Activated T-cell treated with anti-CD3 and anti-CD28 coated beads, Interleukin-2, amount 50 U/mL, for 72 hours (primary cell): ENCODE measurements around the gene KCNH3. TPM values are rescaled to one million over a fixed set of nuclear protein-coding genes. Genes with fewer than 3 reads are reported as not detected.

Experiments used
- ATAC-seq, 2 donors: fragments of 150-1000 bp; cut with Tn5 transposase; replicated peaks in 1 of 2; 2 replicates each; pipeline ENCODE4 v1.10.0; 2021; ENCODE audit warnings: moderate library complexity in 2 of 2, mild to moderate bottlenecking in 1 of 2
- DNase-seq, 2 donors: peaks; one replicate each; pipeline ENCODE4 v3.0.0; 2021 to 2022; ENCODE audit warnings: mixed read lengths in 1 of 2
- H3K27ac Mint-ChIP-seq: one replicate; pipeline ENCODE4 v1.8.0; 2022; ENCODE audit warnings: mild to moderate bottlenecking, moderate library complexity, mixed read lengths
- H3K27me3 Mint-ChIP-seq: one replicate; pipeline ENCODE4 v1.8.0; 2022; ENCODE audit warnings: low read depth, mixed read lengths
- H3K36me3 Mint-ChIP-seq, 2 donors: one replicate each; pipeline ENCODE4 v1.8.0; 2022; ENCODE audit warnings: mixed read lengths in 2 of 2, mild to moderate bottlenecking in 1 of 2; ENCODE audit not compliant: insufficient read depth in 2 of 2
- H3K4me1 Mint-ChIP-seq: one replicate; pipeline ENCODE4 v1.8.0; 2022; ENCODE audit warnings: low read depth, mixed read lengths
- H3K4me3 Mint-ChIP-seq, 2 donors: one replicate each; pipeline ENCODE4 v1.8.0; 2022; ENCODE audit warnings: mild to moderate bottlenecking in 2 of 2, mixed read lengths in 2 of 2, moderate library complexity in 2 of 2
- H3K9me3 Mint-ChIP-seq, 2 donors: one replicate each; pipeline ENCODE4 v1.8.0; 2022; ENCODE audit warnings: mixed read lengths in 2 of 2
- total RNA-seq, 2 donors: library from RNA; stranded (reverse); gene quantifications; one replicate each; pipeline ENCODE4 v1.2.3, GENCODE V29; 2022

Gene KCNH3
- total RNA-seq, 2 donors from 2014 or later: 1.5 to 1.7 TPM

DNA sequence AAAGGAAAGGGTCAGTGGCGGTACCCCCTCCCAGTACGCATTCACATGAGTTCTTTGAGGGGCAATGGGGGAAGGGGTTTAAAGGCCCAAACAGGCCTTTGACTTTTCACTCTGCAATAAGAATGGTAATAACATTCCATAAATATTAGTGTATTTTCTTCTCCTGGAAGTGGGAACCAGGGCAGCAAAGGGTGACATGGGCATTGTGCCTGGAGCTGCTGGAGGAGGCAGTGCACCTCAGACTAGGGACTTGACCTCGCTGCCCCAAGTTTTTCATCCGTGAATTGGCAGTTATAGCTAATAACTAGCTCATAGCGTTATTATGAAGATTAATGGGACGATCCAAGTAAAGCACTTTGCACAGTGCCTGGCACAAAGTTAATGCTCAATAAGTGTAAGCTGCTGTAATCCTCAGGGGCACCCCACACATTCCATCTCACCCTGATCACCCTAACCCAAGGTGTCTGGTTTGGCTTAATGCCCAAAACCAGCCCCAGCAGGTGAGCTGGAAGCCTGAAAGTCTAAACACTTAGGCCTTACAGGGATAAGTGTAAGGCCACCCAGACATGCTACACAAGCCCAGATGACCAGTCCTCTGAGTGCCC is 2.8 kb upstream of the KCNH3 start:
- H3K36me3 Mint-ChIP-seq: no peaks in the 10 kb centered on the region
- no peak overlapping the region for H3K4me3 Mint-ChIP-seq
- no peak overlapping the region for H3K27ac Mint-ChIP-seq
- peaks cover 35% of the 10 kb centered on the region for H3K27me3 Mint-ChIP-seq
- peaks cover 15% of the 10 kb centered on the region for H3K4me1 Mint-ChIP-seq
- no peaks in the 10 kb centered on the region for H3K9me3 Mint-ChIP-seq
- DNase-seq: no peak
- no peak for ATAC-seq

GRCh38 chr12:49536526-49537071 is 2.2 kb upstream of the KCNH3 start:
- H3K36me3 Mint-ChIP-seq: no peaks in the 10 kb centered on the region
- peak overlapping the region in 1 of 2 donors; percentile 79 for H3K4me3 Mint-ChIP-seq
- H3K27ac Mint-ChIP-seq: no peak overlapping the region
- no peaks in the 10 kb centered on the region for H3K9me3 Mint-ChIP-seq
- H3K4me1 Mint-ChIP-seq: peaks cover 15% of the 10 kb centered on the region
- H3K27me3 Mint-ChIP-seq: peaks cover 39% of the 10 kb centered on the region
- no peak for DNase-seq
- no peak for ATAC-seq

DNA sequence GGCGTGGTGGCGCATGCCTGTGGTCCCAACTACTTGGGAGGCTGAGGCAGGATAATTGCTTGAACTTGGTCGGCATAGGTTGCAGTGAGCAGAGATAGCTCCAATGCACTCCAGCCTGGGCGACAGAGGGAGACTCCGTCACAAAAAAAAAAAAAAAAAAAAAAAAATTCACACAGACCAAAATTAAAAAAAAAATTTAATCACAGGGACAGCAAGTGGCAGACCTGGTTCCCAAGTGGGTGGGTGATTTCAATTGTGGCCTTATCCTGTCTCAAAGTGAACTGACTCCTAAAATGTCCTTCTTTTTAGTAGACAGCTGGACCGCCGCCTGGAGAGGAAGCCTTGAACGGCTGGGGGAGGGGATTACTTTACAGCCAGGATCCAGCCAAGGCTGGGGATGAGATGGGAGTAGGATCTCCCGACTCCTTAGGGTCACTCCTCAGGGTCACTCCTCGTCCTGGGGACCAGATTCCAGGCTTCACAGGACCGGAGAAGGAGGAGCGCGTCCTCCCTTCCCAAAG is 1.5 kb upstream of the KCNH3 start:
- H3K4me1 Mint-ChIP-seq: peaks cover 15% of the 10 kb centered on the region
- H3K27me3 Mint-ChIP-seq: peaks cover 39% of the 10 kb centered on the region
- no peak for ATAC-seq

GRCh38 chr12:49537752-49538509 is 899 bp upstream of the KCNH3 start:
- Mint-ChIP-seq H3K4me1 (peaks cover 15% of the 10 kb centered on the region), H3K9me3 (no peaks in the 10 kb centered on the region), H3K36me3 (no peaks in the 10 kb centered on the region), H3K4me3 (peak overlapping the region; percentile 79 to 89), H3K27me3 (peaks cover 39% of the 10 kb centered on the region), H3K27ac (no peak overlapping the region)
- ATAC-seq: peak; percentile 36 to 41
- DNase-seq: peak; percentile 32 to 49

More for the DNA sequence above, 1.5 kb upstream of the KCNH3 start:
- Mint-ChIP-seq H3K9me3 (no peaks in the 10 kb centered on the region), H3K36me3 (no peaks in the 10 kb centered on the region), H3K27ac (no peak overlapping the region), H3K4me3 (peak overlapping the region; percentile 79 to 89)
- DNase-seq: no peak

GRCh38 chr12:49539406-49540228 is 787 bp downstream of the KCNH3 start:
- no peak overlapping the region for H3K27ac Mint-ChIP-seq
- DNase-seq (no peak), ATAC-seq (no peak)
- peaks cover 15% of the 10 kb centered on the region for H3K4me1 Mint-ChIP-seq
- no peaks in the 10 kb centered on the region for H3K9me3 Mint-ChIP-seq
- H3K27me3 Mint-ChIP-seq: peaks cover 39% of the 10 kb centered on the region
- no peaks in the 10 kb centered on the region for H3K36me3 Mint-ChIP-seq
- H3K4me3 Mint-ChIP-seq: peak overlapping the region; percentile 8 to 70

DNA sequence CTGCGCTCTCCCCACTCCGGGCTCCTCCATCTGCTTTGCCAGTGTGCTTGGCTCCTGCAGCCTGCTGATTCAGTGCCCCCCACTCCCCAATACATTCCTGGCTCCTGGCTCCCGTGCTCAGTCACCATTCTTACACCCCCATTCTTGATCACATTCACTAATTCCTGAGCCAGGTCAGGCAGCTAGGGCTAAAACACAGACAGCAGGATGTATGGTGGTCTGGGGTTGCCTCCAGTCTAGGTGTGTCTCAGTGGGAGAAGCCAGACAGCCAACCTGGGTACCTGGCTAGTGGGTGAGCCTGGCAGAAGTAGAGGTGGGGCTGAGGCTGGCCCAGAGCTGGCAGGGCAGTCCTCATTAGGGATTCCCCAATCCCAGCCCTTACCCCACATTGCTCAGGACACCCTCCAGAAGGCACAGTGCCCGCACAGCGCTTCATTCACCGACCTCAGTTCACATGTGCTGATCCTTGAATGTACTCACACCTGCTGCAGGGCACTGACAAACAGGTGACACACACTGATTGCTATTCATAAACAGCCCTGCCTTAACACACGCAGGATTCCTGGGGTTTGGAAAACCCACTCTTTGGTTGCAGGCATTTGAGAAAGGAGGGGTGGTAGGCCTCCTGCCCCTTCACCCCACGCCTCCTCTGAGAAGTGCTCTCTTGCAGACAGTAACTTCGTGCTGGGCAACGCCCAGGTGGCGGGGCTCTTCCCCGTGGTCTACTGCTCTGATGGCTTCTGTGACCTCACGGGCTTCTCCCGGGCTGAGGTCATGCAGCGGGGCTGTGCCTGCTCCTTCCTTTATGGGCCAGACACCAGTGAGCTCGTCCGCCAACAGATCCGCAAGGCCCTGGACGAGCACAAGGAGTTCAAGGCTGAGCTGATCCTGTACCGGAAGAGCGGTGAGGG is 1.7 kb downstream of the KCNH3 start:
- no peaks in the 10 kb centered on the region for H3K9me3 Mint-ChIP-seq
- peaks cover 15% of the 10 kb centered on the region for H3K4me1 Mint-ChIP-seq
- H3K27me3 Mint-ChIP-seq: peaks cover 39% of the 10 kb centered on the region
- H3K27ac Mint-ChIP-seq: no peak overlapping the region
- H3K36me3 Mint-ChIP-seq: no peaks in the 10 kb centered on the region
- ATAC-seq (no peak), DNase-seq (no peak)
- peak overlapping the region; percentile 26 to 63 for H3K4me3 Mint-ChIP-seq

DNA sequence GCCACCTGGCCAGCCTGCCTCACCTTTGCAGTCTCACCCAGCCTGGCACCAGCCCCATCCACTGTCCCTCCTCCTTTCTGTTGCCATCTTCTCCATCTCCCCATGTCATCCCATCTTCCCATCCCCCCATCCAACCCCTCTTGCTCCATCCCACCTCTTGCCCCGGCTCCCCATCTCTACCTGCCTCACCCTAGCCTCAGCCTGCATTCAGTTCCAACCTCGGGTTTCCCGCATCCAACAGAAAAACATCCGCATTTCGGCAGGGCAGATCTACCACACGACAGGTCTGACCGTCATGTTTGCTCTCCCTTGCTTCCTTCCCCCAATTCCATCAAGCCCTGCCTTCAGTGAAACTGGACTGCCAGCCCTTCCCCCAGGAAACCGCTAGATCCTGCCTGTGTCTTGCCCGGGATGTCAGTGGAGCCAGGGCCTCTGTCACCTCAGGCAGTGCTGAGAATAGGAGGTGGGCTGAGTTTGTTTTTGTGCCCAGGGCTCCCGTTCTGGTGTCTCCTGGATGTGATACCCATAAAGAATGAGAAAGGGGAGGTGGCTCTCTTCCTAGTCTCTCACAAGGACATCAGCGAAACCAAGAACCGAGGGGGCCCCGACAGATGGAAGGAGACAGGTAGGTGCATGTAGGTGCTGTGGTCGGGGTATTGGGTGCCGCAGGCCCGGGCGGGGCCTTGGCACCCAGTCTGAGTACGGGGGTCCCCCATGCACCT is 2.5 kb downstream of the KCNH3 start:
- no peak for DNase-seq
- peaks cover 15% of the 10 kb centered on the region for H3K4me1 Mint-ChIP-seq
- no peak for ATAC-seq
- H3K9me3 Mint-ChIP-seq: no peaks in the 10 kb centered on the region
- peaks cover 46% of the 10 kb centered on the region for H3K27me3 Mint-ChIP-seq
- no peaks in the 10 kb centered on the region for H3K36me3 Mint-ChIP-seq
- no peak overlapping the region for H3K4me3 Mint-ChIP-seq
- no peak overlapping the region for H3K27ac Mint-ChIP-seq

GRCh38 chr12:49541911-49542505 is 3.2 kb downstream of the KCNH3 start:
- H3K9me3 Mint-ChIP-seq: no peaks in the 10 kb centered on the region
- DNase-seq (no peak), ATAC-seq (no peak)
- H3K27me3 Mint-ChIP-seq: peaks cover 39% of the 10 kb centered on the region
- H3K36me3 Mint-ChIP-seq: no peaks in the 10 kb centered on the region
- H3K27ac Mint-ChIP-seq: no peak overlapping the region
- H3K4me1 Mint-ChIP-seq: peaks cover 13% of the 10 kb centered on the region
- no peak overlapping the region for H3K4me3 Mint-ChIP-seq

- H3K27me3 Mint-ChIP-seq: peaks cover 33% of the 10 kb centered on the region
- no peak overlapping the region for H3K27ac Mint-ChIP-seq
Measured at GRCh38 chr12:49542592-49543160, 3.8 kb downstream of the KCNH3 start.

DNA sequence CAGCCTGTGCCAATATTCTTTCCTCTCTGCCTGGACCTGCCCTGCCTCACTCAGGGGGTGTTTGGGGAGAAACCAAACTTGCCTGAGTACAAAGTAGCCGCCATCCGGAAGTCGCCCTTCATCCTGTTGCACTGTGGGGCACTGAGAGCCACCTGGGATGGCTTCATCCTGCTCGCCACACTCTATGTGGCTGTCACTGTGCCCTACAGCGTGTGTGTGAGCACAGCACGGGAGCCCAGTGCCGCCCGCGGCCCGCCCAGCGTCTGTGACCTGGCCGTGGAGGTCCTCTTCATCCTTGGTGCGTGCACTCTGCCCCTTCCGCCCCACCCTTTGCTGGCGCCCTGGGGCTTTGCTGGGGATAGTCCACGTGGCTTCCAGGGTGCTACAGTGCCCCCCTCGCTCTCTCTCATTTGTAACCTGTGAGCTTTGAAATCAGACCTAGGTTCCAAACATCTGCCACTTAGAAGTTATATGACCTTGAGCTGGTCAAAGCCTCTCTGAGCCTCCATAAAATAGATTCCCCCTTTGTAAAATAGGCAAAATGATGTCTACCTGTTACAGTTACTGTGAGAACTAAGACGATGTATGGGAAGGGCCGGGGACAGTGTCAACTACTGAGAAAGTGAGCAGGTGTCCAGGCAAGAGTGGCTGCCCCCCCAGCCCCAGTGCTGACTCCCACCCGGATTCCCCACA is 4.5 kb downstream of the KCNH3 start:
- Mint-ChIP-seq H3K27ac (no peak overlapping the region), H3K9me3 (no peaks in the 10 kb centered on the region), H3K4me1 (peaks cover 16% of the 10 kb centered on the region), H3K36me3 (no peaks in the 10 kb centered on the region), H3K27me3 (peaks cover 32% of the 10 kb centered on the region), H3K4me3 (no peak overlapping the region)
- ATAC-seq (no peak), DNase-seq (no peak)

More at GRCh38 chr12:49542592-49543160, 3.8 kb downstream of the KCNH3 start:
- Mint-ChIP-seq H3K9me3 (no peaks in the 10 kb centered on the region), H3K4me1 (peaks cover 11% of the 10 kb centered on the region), H3K36me3 (no peaks in the 10 kb centered on the region), H3K4me3 (no peak overlapping the region)
- no peak for ATAC-seq
- no peak for DNase-seq
